ENCODE results near the gene PRMT2.

The PRMT2 gene

DNA sequence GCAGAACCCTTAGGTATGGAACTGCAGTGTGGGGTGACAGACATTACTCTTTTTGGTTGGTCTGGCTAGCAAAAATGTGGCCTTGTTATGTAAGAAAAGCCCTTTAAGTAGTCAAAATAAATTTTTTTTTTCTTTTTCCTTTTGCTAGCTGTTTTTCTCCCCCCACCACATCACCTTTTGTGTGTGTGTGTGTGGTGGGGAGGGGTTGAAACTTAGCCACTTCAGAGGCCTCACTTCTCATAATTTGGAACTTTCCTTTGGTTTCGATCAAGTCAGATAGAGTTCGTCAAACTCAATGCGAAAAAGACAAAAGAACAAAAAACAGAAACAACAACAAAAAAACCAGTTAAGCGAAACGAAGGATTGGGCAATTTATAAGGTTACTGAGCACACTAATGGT is 1.9 kb upstream of the PRMT2 start:
- ChIA-PET CTCF (interaction anchor here (0.6 to 5.1 kb wide), 4 partner anchors 12 to 157 kb away, joined by 3 to 25 read pairs (median 3); no protein-coding TSS in a partner anchor), POLR2A (no interaction called here)
- H3K9me3 ChIP-seq (ENCODE audit: control extremely low read depth in 1 of 5, control insufficient read depth in 4 of 5, insufficient read depth in 2 of 5, low read depth in 1 of 5, low read length in 4 of 5), result peaks cover 0 to under 1% (median 0%) of the 10 kb centered on the region in 5 experiments
- H3K27ac ChIP-seq (ENCODE audit: insufficient read depth in 1 of 2, low read depth in 1 of 2, low read length in 2 of 2, poor library complexity in 1 of 2, severe bottlenecking in 2 of 2), result no peak overlapping the region
- peaks cover 16 to 43% (median 33%) of the 10 kb centered on the region in 4 experiments for H3K4me1 ChIP-seq (ENCODE audit: control extremely low read depth in 1 of 4, control insufficient read depth in 4 of 4, insufficient read depth in 4 of 4, low read length in 3 of 4)
- DNase-seq, result no peak
- no peak overlapping the region for H3K4me3 ChIP-seq (ENCODE audit: control insufficient read depth in 1 of 7, extremely low read depth in 1 of 7, insufficient read depth in 4 of 7, low read depth in 2 of 7, low read length in 6 of 7)
- no CpG with 5 or more reads among the region's 5 CpGs for WGBS (ENCODE audit: insufficient coverage)
- H3K36me3 ChIP-seq (ENCODE audit: control insufficient read depth in 4 of 4, insufficient read depth in 4 of 4, low read length in 3 of 4), result peaks cover 0 to 13% (median 6%) of the 10 kb centered on the region in 4 experiments
- H3K27me3 ChIP-seq (replicated peaks in 2 of 5; ENCODE audit: control insufficient read depth in 4 of 5, insufficient read depth in 5 of 5, low read length in 4 of 5), result no peaks in the 10 kb centered on the region

DNA sequence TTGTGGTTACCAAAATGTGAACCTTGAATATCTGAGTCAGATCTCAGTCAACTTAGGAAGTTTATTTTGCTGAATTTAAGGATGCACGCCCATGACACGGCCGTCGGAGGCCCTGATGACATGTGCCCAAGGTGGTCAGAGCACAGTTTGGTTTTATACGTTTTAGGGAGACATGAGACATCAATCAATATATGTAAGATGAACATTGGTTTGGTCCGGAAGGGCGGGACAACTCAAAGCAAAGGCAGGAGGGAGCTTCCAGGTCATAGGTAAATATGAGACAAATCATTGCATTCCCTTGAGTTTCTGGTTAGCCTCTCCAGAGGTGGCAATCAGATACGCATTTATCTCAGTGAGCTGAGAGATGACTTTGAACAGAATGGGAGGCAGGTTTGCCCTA is 1.0 kb upstream of the PRMT2 start:
- 95% methylated on average over 7 of the region's 8 CpGs for WGBS (ENCODE audit: insufficient coverage)
- Histone ChIP-seq H3K27ac (ENCODE audit: insufficient read depth in 1 of 2, low read depth in 1 of 2, low read length in 2 of 2, poor library complexity in 1 of 2, severe bottlenecking in 2 of 2) (peak overlapping the region; percentile 88 to 94), H3K27me3 (replicated peaks in 2 of 5; ENCODE audit: control insufficient read depth in 4 of 5, insufficient read depth in 5 of 5, low read length in 4 of 5) (no peaks in the 10 kb centered on the region), H3K36me3 (ENCODE audit: control insufficient read depth in 4 of 4, insufficient read depth in 4 of 4, low read length in 3 of 4) (peaks cover 0 to 13% (median 6%) of the 10 kb centered on the region in 4 experiments), H3K4me1 (ENCODE audit: control extremely low read depth in 1 of 4, control insufficient read depth in 4 of 4, insufficient read depth in 4 of 4, low read length in 3 of 4) (peaks cover 16 to 46% (median 35%) of the 10 kb centered on the region in 4 experiments), H3K4me3 (ENCODE audit: control insufficient read depth in 1 of 7, extremely low read depth in 1 of 7, insufficient read depth in 4 of 7, low read depth in 2 of 7, low read length in 6 of 7) (peak overlapping the region in 5 of 7 experiments; percentile 85 to 100 (median 100)), H3K9me3 (ENCODE audit: control extremely low read depth in 1 of 5, control insufficient read depth in 4 of 5, insufficient read depth in 2 of 5, low read depth in 1 of 5, low read length in 4 of 5) (no peaks in the 10 kb centered on the region)
- CTCF ChIA-PET, result interaction anchor here (0.7 to 5.1 kb wide), 8 partner anchors 8 to 96 kb away, joined by 3 to 25 read pairs (median 4); no protein-coding TSS in a partner anchor
- no peak for DNase-seq
- POLR2A ChIA-PET, result interaction anchor here (0.6 to 1.2 kb wide), 3 partner anchors 12 to 405 kb away, joined by 3 to 11 read pairs (median 5); no protein-coding TSS in a partner anchor

DNA sequence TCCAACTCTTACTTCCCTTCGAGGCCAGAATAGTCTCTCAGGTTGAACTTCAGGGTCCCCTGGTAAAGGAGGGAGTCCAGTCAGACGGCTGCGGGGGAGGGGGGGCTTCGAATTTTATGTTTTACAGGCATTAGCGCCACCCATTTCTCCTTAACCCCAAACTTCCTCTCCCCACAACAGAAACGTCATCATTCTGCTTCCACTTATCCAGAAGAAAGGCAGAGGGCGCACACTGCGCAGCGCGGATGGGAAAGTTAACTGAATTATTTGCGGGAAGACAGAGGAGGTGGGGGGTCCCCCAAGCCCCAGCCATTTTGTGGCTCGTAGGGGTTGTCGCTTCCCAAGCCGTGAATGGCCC is 529 bp upstream of the PRMT2 start:
- H3K27ac ChIP-seq (ENCODE audit: insufficient read depth in 1 of 2, low read depth in 1 of 2, low read length in 2 of 2, poor library complexity in 1 of 2, severe bottlenecking in 2 of 2), result peak overlapping the region; percentile 88 to 94
- H3K36me3 ChIP-seq (ENCODE audit: control insufficient read depth in 4 of 4, insufficient read depth in 4 of 4, low read length in 3 of 4), result peaks cover 0 to 13% (median 6%) of the 10 kb centered on the region in 4 experiments
- peaks cover 16 to 50% (median 36%) of the 10 kb centered on the region in 4 experiments for H3K4me1 ChIP-seq (ENCODE audit: control extremely low read depth in 1 of 4, control insufficient read depth in 4 of 4, insufficient read depth in 4 of 4, low read length in 3 of 4)
- WGBS (ENCODE audit: insufficient coverage), result 0% methylated on average over 3 of the region's 14 CpGs
- peak; percentile 93 to 95 (median 95) for DNase-seq
- no peaks in the 10 kb centered on the region for H3K27me3 ChIP-seq (replicated peaks in 2 of 5; ENCODE audit: control insufficient read depth in 4 of 5, insufficient read depth in 5 of 5, low read length in 4 of 5)
- H3K9me3 ChIP-seq (ENCODE audit: control extremely low read depth in 1 of 5, control insufficient read depth in 4 of 5, insufficient read depth in 2 of 5, low read depth in 1 of 5, low read length in 4 of 5), result no peaks in the 10 kb centered on the region
- CTCF ChIA-PET, result interaction anchor here (0.7 to 5.1 kb wide), 11 partner anchors 8 to 152 kb away, joined by 3 to 25 read pairs (median 4); no protein-coding TSS in a partner anchor
- POLR2A ChIA-PET, result interaction anchor here (0.6 to 1.8 kb wide), 4 partner anchors 13 to 82 kb away, joined by 3 to 11 read pairs (median 4); no protein-coding TSS in a partner anchor
- H3K4me3 ChIP-seq (ENCODE audit: control insufficient read depth in 1 of 7, extremely low read depth in 1 of 7, insufficient read depth in 4 of 7, low read depth in 2 of 7, low read length in 6 of 7), result peak overlapping the region; percentile 85 to 100 (median 100)

DNA sequence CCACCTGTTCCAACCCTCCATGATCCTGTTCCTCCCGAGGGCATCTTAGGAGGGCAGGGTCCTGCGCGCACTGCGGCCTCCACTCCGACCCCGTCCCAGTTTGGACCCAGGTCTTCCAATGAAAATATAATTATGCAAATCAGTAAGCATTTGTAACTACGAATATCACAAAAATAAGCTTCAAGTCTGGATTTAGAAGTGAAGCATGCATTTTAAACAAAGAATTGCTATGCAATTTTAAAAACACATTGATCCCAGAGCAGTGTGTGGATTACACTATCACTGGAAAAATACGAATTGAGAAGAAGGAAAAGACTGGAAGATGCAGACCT is 673 bp downstream of the PRMT2 start:
- Histone ChIP-seq H3K36me3 (ENCODE audit: control insufficient read depth in 4 of 4, insufficient read depth in 4 of 4, low read length in 3 of 4) (peaks cover 0 to 19% (median 10%) of the 10 kb centered on the region in 4 experiments), H3K4me3 (ENCODE audit: control insufficient read depth in 1 of 7, extremely low read depth in 1 of 7, insufficient read depth in 4 of 7, low read depth in 2 of 7, low read length in 6 of 7) (peak overlapping the region; percentile 85 to 100 (median 100)), H3K9me3 (ENCODE audit: control extremely low read depth in 1 of 5, control insufficient read depth in 4 of 5, insufficient read depth in 2 of 5, low read depth in 1 of 5, low read length in 4 of 5) (no peaks in the 10 kb centered on the region), H3K27ac (ENCODE audit: insufficient read depth in 1 of 2, low read depth in 1 of 2, low read length in 2 of 2, poor library complexity in 1 of 2, severe bottlenecking in 2 of 2) (peak overlapping the region; percentile 88 to 94), H3K27me3 (replicated peaks in 2 of 5; ENCODE audit: control insufficient read depth in 4 of 5, insufficient read depth in 5 of 5, low read length in 4 of 5) (no peaks in the 10 kb centered on the region), H3K4me1 (ENCODE audit: control extremely low read depth in 1 of 4, control insufficient read depth in 4 of 4, insufficient read depth in 4 of 4, low read length in 3 of 4) (peaks cover 16 to 50% (median 35%) of the 10 kb centered on the region in 4 experiments)
- 0% methylated on average over 1 of the region's 8 CpGs for WGBS (ENCODE audit: insufficient coverage)
- CTCF ChIA-PET, result interaction anchor here (1.0 to 5.1 kb wide), 8 partner anchors 8 to 177 kb away, joined by 3 to 25 read pairs (median 6); no protein-coding TSS in a partner anchor
- DNase-seq, result no peak
- POLR2A ChIA-PET, result interaction anchor here (1.5 to 1.8 kb wide), 2 partner anchors 30 to 84 kb away, joined by 4 to 5 read pairs; no protein-coding TSS in a partner anchor

DNA sequence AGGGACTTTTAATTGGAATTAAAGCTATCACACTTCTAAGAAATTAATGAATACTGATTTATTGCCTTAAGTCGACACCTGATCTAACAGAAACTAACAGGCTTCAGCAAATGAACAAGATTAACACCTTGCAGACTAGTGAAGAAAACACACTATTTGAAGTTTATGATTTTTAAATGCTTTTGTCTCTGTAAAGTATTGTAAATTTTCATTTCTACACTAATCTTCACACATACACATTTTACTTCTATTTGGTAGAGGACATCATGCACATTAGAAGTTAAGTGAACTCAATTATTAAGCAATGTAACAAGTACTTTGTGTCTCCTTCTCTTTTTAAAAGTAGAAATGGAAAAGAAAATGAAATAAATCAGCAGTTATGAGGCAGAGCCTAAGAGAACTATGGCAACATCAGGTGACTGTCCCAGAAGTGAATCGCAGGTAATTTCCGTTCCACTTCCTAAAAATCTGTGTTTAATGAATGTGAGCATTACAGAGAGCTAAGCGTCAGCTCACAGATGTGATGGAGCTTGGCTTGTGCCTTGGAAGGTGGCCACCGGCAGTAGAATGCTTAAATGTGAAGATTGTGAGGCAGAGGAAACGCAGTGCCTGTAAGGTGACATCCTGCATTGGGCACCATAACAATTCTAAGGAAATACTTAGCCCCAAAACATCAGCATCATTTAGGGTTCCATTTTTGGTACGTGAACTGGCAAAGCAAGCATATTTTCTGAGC is 1.2 kb downstream of the PRMT2 start:
- Histone ChIP-seq H3K9me3 (ENCODE audit: control extremely low read depth in 1 of 5, control insufficient read depth in 4 of 5, insufficient read depth in 2 of 5, low read depth in 1 of 5, low read length in 4 of 5) (no peaks in the 10 kb centered on the region), H3K4me3 (ENCODE audit: control insufficient read depth in 1 of 7, extremely low read depth in 1 of 7, insufficient read depth in 4 of 7, low read depth in 2 of 7, low read length in 6 of 7) (peak overlapping the region; percentile 85 to 100 (median 100)), H3K27me3 (replicated peaks in 2 of 5; ENCODE audit: control insufficient read depth in 4 of 5, insufficient read depth in 5 of 5, low read length in 4 of 5) (no peaks in the 10 kb centered on the region), H3K4me1 (ENCODE audit: control extremely low read depth in 1 of 4, control insufficient read depth in 4 of 4, insufficient read depth in 4 of 4, low read length in 3 of 4) (peaks cover 16 to 50% (median 35%) of the 10 kb centered on the region in 4 experiments), H3K27ac (ENCODE audit: insufficient read depth in 1 of 2, low read depth in 1 of 2, low read length in 2 of 2, poor library complexity in 1 of 2, severe bottlenecking in 2 of 2) (no peak overlapping the region), H3K36me3 (ENCODE audit: control insufficient read depth in 4 of 4, insufficient read depth in 4 of 4, low read length in 3 of 4) (peaks cover 0 to 25% (median 15%) of the 10 kb centered on the region in 4 experiments)
- DNase-seq, result no peak
- ChIA-PET CTCF (interaction anchor here (1.0 to 5.1 kb wide), 7 partner anchors 8 to 85 kb away, joined by 3 to 25 read pairs (median 7); no protein-coding TSS in a partner anchor), POLR2A (interaction anchor here (1.5 to 1.8 kb wide), 2 partner anchors 31 to 84 kb away, joined by 4 to 5 read pairs; no protein-coding TSS in a partner anchor)
- 60% methylated on average over 3 of the region's 7 CpGs for WGBS (ENCODE audit: insufficient coverage)

DNA sequence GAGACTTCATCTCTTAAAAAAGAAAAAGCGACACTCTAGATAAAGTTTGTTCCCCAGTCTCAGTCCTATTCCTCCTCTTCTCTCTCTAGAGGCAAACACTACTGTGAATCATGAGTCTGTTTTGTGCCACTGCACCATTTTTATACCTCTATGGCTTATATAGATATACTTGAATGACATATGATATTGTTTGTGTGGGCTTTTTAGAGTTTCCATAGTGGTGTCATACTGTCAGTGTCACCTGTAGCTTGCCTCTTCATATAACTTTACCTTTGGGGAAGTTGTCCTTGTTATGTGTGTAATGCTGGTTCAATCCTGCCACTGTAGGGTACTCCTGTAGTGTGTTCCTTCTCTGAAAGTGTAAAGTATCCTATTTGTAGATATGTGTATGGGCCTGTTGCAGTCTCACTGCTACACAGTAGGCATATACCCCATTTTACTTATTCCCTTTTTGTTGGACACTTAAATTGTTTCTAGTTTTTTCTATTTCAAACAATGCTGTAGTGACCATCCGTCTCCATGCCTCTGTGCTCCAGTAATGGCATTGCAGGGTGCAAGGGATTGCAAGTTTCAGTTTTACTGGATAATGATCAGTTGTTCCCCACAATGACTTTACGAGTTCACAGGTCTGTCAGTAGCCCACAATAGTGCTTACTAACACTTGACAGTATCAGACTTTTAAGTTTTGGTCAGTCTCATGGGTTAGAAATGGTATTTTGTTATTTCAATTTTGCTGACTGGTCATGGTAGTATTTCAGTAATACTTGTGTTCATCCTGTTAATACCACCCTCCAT is 2.7 kb downstream of the PRMT2 start:
- Histone ChIP-seq H3K4me3 (ENCODE audit: control insufficient read depth in 1 of 7, extremely low read depth in 1 of 7, insufficient read depth in 4 of 7, low read depth in 2 of 7, low read length in 6 of 7) (peak overlapping the region in 5 of 7 experiments; percentile 2 to 45 (median 6)), H3K36me3 (ENCODE audit: control insufficient read depth in 4 of 4, insufficient read depth in 4 of 4, low read length in 3 of 4) (peaks cover 0 to 34% (median 22%) of the 10 kb centered on the region in 4 experiments), H3K9me3 (ENCODE audit: control extremely low read depth in 1 of 5, control insufficient read depth in 4 of 5, insufficient read depth in 2 of 5, low read depth in 1 of 5, low read length in 4 of 5) (no peaks in the 10 kb centered on the region), H3K4me1 (ENCODE audit: control extremely low read depth in 1 of 4, control insufficient read depth in 4 of 4, insufficient read depth in 4 of 4, low read length in 3 of 4) (peaks cover 16 to 50% (median 35%) of the 10 kb centered on the region in 4 experiments), H3K27me3 (replicated peaks in 2 of 5; ENCODE audit: control insufficient read depth in 4 of 5, insufficient read depth in 5 of 5, low read length in 4 of 5) (no peaks in the 10 kb centered on the region), H3K27ac (ENCODE audit: insufficient read depth in 1 of 2, low read depth in 1 of 2, low read length in 2 of 2, poor library complexity in 1 of 2, severe bottlenecking in 2 of 2) (peak overlapping the region in 1 of 2 experiments; percentile 63)
- CTCF ChIA-PET, result interaction anchor here (1.0 to 5.1 kb wide), 5 partner anchors 17 to 86 kb away, joined by 4 to 27 read pairs (median 25); no protein-coding TSS in a partner anchor
- POLR2A ChIA-PET, result no interaction called here
- WGBS (ENCODE audit: insufficient coverage), result 95% methylated on average over 2 of the region's 3 CpGs
- peak in 2 of 3 donors; percentile 34 to 52 for DNase-seq
